ENCODE measurements around the gene TNNT3.

GRCh38 chr11:1952806-1953482 is 33.4 kb downstream of the TNNT3 start:
- TF ChIP-seq CTCF (IDR thresholded peaks at IDR 0.05): no peak
- no peak for TF ChIP-seq POLR2A (IDR thresholded peaks at IDR 0.05)
